ENCODE data around the gene SERPINB1. TPM values are rescaled to one million over a fixed set of nuclear protein-coding genes. Genes with fewer than 3 reads are reported as not detected.

Gene SERPINB1
- total RNA-seq, 1 experiment from 2014 or later = 82.3 TPM

DNA sequence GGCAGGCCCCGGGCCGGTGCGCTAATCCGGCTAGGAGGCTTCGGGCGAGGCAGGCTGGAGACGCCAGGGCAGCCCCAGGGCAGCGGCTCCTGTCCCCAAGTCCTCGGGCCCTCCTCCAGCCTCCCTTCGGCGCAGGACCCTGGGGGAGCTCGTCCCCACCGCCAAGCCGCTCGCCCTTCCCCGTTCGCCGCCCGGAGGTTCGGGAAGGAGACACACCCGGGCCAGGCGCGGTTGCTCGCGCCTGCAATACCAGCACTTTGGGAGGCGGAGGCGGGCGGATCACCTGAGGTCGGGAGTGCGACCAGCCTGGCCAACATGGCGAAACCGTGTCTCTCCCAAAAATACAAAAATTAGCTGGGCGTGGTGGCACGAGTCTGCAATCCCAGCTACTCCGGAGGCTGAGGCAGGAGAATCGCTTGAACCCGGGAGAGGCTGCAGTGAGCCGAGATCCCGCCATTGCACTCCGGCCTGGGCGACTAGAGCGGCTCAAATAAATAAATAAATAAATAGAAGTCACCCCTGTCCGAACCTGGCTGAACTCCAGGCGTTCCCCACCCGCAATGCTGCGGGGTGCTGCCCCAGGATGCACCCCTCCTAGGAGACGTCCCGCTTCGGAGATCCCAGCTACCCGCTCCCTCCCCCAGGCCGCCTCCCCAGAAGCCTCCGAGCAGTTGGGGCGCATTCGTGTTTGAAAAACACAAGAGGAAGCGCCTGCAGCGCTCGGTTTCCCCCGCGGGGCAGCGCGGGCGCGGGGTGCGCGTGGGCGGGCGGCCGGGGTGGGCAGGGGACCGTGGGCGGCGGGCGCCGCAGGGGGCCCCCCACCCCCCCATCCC is 33.9 kb upstream of the SERPINB1 start:
- no peaks in the 10 kb centered on the region for H3K27me3 ChIP-seq (ENCODE audit: insufficient read depth, low read depth)
- peak overlapping the region; percentile 99 for H3K27ac ChIP-seq
- no peaks in the 10 kb centered on the region for H3K79me2 ChIP-seq (ENCODE audit: low read depth)
- ChIA-PET CTCF (no interaction called here), POLR2A (ENCODE audit: unreplicated experiment) (interaction anchor here (0.8 kb wide), 1 partner anchor 36 kb away, joined by 10 read pairs; no protein-coding TSS in a partner anchor)
- H2AFZ ChIP-seq = peak overlapping the region; percentile 62
- TF ChIP-seq, protein P1, sequence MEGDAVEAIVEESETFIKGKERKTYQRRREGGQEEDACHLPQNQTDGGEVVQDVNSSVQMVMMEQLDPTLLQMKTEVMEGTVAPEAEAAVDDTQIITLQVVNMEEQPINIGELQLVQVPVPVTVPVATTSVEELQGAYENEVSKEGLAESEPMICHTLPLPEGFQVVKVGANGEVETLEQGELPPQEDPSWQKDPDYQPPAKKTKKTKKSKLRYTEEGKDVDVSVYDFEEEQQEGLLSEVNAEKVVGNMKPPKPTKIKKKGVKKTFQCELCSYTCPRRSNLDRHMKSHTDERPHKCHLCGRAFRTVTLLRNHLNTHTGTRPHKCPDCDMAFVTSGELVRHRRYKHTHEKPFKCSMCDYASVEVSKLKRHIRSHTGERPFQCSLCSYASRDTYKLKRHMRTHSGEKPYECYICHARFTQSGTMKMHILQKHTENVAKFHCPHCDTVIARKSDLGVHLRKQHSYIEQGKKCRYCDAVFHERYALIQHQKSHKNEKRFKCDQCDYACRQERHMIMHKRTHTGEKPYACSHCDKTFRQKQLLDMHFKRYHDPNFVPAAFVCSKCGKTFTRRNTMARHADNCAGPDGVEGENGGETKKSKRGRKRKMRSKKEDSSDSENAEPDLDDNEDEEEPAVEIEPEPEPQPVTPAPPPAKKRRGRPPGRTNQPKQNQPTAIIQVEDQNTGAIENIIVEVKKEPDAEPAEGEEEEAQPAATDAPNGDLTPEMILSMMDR (conservative IDR thresholded peaks at IDR 0.05) = no peak
- no peak for TF ChIP-seq EZH2 (IDR thresholded peaks at IDR 0.05; ENCODE audit: low read depth)
- no peaks in the 10 kb centered on the region for H3K9me3 ChIP-seq (ENCODE audit: insufficient read depth, low read depth)
- H3K4me3 ChIP-seq = peak overlapping the region; percentile 62
- H3K4me2 ChIP-seq = peak overlapping the region; percentile 76
- H3K9me2 ChIP-seq (ENCODE audit: insufficient read depth) = no peaks in the 10 kb centered on the region
- no peaks in the 10 kb centered on the region for H3K36me3 ChIP-seq (ENCODE audit: low read depth)
- H3F3A ChIP-seq (ENCODE audit: insufficient read depth, low read depth) = peaks cover 25% of the 10 kb centered on the region
- peak in 1 of 2 experiments; percentile 39 for DNase-seq
- H4K20me1 ChIP-seq (ENCODE audit: insufficient read depth) = no peaks in the 10 kb centered on the region
- intact Hi-C loops (cut with micrococcal nuclease; ENCODE audit: unreplicated experiment) = loop anchor here (1.0 to 2.0 kb wide), 3 partner anchors 18 to 65 kb away; no protein-coding TSS in a partner anchor
- BruUV-seq (replicated peaks) = no TSS peak
- peaks cover 30% of the 10 kb centered on the region for H3K4me1 ChIP-seq (replicated peaks; ENCODE audit: insufficient read depth)

DNA sequence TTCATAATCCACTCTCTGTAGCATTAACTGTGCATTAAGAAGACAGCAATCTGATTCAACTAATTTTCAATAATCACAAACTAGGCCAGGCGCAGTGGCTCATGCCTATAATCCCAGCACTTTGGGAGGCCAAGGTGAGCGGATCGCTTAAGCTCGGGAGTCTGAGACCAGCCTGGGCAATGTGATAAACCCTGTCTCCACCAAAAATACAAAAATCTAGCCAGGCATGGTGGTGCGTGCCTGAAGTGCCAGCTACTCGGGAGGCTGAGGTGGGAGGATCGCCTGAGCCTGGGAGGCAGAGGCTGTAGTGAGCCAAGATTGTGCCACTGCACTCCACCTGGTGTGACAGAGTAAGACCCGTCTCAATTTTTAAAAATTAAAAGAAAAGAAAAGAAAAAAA is 32.0 kb upstream of the SERPINB1 start:
- Histone ChIP-seq H3K4me2 (no peak overlapping the region), H3K36me3 (ENCODE audit: low read depth) (no peaks in the 10 kb centered on the region), H4K20me1 (ENCODE audit: insufficient read depth) (no peaks in the 10 kb centered on the region), H3K9me2 (ENCODE audit: insufficient read depth) (no peaks in the 10 kb centered on the region), H3K27ac (no peak overlapping the region), H3K9me3 (ENCODE audit: insufficient read depth, low read depth) (no peaks in the 10 kb centered on the region), H3K4me3 (no peak overlapping the region), H3F3A (ENCODE audit: insufficient read depth, low read depth) (peaks cover 25% of the 10 kb centered on the region), H2AFZ (no peak overlapping the region), H3K79me2 (ENCODE audit: low read depth) (no peaks in the 10 kb centered on the region), H3K4me1 (replicated peaks; ENCODE audit: insufficient read depth) (peaks cover 28% of the 10 kb centered on the region), H3K27me3 (ENCODE audit: insufficient read depth, low read depth) (no peaks in the 10 kb centered on the region)
- ChIA-PET CTCF (no interaction called here), POLR2A (ENCODE audit: unreplicated experiment) (no interaction called here)
- intact Hi-C loops (cut with micrococcal nuclease; ENCODE audit: unreplicated experiment) = no loop called here
- BruUV-seq (replicated peaks) = no TSS peak
- TF ChIP-seq, protein P1 (conservative IDR thresholded peaks at IDR 0.05) = no peak
- no peak for TF ChIP-seq EZH2 (IDR thresholded peaks at IDR 0.05; ENCODE audit: low read depth)
- no peak for DNase-seq

DNA sequence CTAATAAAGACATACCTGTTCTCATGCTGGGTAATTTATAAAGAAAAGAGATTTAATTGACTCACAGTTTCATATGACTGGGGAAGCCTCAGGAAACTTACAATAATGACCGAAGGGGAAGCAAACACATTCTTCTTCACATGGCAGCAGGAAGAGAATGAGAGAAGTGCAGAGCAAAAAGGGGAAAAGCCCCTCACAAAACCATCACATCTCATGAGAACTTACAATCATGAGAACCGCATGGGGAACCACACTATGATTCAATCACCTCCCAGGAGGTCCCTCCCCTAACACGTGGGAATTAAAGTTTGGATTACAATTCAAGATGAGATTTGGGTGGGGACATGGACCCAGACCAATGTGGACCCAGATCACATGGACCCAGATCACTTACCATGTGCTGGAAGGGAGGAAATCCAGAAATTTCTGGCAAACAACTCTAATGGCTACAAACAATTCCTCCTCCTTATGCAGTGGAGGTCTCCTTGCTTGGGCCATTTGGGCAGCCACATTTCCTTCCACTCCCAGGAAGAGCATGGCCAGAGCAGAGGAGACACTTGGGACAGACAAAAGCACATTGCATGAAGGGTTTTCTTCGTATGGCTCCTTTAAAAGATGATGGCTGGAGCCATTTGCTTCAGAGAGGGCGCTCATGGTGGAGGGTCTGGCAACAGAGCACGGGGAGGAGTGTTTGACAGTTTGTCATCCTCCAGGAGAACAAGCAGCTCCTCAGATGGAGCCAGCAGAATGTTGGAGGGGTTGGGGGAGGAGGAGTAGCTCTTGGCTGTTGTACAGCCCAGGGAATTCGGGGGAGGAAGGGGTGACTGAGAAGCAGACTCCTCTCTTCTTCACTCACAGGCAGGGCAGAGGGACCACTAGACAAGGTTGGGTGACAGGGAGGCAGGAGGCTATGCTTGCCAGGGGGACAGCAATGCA is 31.0 kb upstream of the SERPINB1 start:
- Histone ChIP-seq H2AFZ (no peak overlapping the region), H3K4me3 (no peak overlapping the region), H3K27me3 (ENCODE audit: insufficient read depth, low read depth) (no peaks in the 10 kb centered on the region), H3K27ac (no peak overlapping the region), H3K36me3 (ENCODE audit: low read depth) (no peaks in the 10 kb centered on the region), H3K9me2 (ENCODE audit: insufficient read depth) (no peaks in the 10 kb centered on the region), H4K20me1 (ENCODE audit: insufficient read depth) (no peaks in the 10 kb centered on the region), H3K4me2 (no peak overlapping the region), H3F3A (ENCODE audit: insufficient read depth, low read depth) (peaks cover 18% of the 10 kb centered on the region), H3K79me2 (ENCODE audit: low read depth) (no peaks in the 10 kb centered on the region), H3K4me1 (replicated peaks; ENCODE audit: insufficient read depth) (peaks cover 18% of the 10 kb centered on the region), H3K9me3 (ENCODE audit: insufficient read depth, low read depth) (no peaks in the 10 kb centered on the region)
- TF ChIP-seq, protein P1 (conservative IDR thresholded peaks at IDR 0.05) = no peak
- no peak for TF ChIP-seq EZH2 (IDR thresholded peaks at IDR 0.05; ENCODE audit: low read depth)
- no TSS peak for BruUV-seq (replicated peaks)
- POLR2A ChIA-PET (ENCODE audit: unreplicated experiment) = no interaction called here
- CTCF ChIA-PET = no interaction called here
- no peak for DNase-seq
- intact Hi-C loops (cut with micrococcal nuclease; ENCODE audit: unreplicated experiment) = no loop called here
